ENCODE results near the gene FAM25G.
"Not testable (repeated sequence)": the region's sequence is repeated elsewhere in the genome, so short reads cannot be mapped to it uniquely, and the experiment has no call there.

- TF ChIP-seq, protein P1, sequence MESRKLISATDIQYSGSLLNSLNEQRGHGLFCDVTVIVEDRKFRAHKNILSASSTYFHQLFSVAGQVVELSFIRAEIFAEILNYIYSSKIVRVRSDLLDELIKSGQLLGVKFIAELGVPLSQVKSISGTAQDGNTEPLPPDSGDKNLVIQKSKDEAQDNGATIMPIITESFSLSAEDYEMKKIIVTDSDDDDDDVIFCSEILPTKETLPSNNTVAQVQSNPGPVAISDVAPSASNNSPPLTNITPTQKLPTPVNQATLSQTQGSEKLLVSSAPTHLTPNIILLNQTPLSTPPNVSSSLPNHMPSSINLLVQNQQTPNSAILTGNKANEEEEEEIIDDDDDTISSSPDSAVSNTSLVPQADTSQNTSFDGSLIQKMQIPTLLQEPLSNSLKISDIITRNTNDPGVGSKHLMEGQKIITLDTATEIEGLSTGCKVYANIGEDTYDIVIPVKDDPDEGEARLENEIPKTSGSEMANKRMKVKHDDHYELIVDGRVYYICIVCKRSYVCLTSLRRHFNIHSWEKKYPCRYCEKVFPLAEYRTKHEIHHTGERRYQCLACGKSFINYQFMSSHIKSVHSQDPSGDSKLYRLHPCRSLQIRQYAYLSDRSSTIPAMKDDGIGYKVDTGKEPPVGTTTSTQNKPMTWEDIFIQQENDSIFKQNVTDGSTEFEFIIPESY (IDR thresholded peaks at IDR 0.05; ENCODE audit: extremely low read depth, insufficient replicate concordance, low read length): not testable (repeated sequence)
- TF ChIP-seq, protein P2, sequence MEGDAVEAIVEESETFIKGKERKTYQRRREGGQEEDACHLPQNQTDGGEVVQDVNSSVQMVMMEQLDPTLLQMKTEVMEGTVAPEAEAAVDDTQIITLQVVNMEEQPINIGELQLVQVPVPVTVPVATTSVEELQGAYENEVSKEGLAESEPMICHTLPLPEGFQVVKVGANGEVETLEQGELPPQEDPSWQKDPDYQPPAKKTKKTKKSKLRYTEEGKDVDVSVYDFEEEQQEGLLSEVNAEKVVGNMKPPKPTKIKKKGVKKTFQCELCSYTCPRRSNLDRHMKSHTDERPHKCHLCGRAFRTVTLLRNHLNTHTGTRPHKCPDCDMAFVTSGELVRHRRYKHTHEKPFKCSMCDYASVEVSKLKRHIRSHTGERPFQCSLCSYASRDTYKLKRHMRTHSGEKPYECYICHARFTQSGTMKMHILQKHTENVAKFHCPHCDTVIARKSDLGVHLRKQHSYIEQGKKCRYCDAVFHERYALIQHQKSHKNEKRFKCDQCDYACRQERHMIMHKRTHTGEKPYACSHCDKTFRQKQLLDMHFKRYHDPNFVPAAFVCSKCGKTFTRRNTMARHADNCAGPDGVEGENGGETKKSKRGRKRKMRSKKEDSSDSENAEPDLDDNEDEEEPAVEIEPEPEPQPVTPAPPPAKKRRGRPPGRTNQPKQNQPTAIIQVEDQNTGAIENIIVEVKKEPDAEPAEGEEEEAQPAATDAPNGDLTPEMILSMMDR (IDR thresholded peaks at IDR 0.05 in 2 of 3, conservative IDR thresholded peaks at IDR 0.05 in 1 of 3; ENCODE audit: borderline replicate concordance in 1 of 3, insufficient read depth in 1 of 3, low read depth in 2 of 3, low read length in 2 of 3): not testable (repeated sequence)
- TF ChIP-seq SP1 (IDR thresholded peaks at IDR 0.05; ENCODE audit: low read depth); POLR2AphosphoS5 (IDR thresholded peaks at IDR 0.05; ENCODE audit: low read depth, low read length); YY1 (IDR thresholded peaks at IDR 0.05; ENCODE audit: extremely low read depth, insufficient replicate concordance, low read depth, low read length): not testable (repeated sequence)
- TF ChIP-seq, protein P3, sequence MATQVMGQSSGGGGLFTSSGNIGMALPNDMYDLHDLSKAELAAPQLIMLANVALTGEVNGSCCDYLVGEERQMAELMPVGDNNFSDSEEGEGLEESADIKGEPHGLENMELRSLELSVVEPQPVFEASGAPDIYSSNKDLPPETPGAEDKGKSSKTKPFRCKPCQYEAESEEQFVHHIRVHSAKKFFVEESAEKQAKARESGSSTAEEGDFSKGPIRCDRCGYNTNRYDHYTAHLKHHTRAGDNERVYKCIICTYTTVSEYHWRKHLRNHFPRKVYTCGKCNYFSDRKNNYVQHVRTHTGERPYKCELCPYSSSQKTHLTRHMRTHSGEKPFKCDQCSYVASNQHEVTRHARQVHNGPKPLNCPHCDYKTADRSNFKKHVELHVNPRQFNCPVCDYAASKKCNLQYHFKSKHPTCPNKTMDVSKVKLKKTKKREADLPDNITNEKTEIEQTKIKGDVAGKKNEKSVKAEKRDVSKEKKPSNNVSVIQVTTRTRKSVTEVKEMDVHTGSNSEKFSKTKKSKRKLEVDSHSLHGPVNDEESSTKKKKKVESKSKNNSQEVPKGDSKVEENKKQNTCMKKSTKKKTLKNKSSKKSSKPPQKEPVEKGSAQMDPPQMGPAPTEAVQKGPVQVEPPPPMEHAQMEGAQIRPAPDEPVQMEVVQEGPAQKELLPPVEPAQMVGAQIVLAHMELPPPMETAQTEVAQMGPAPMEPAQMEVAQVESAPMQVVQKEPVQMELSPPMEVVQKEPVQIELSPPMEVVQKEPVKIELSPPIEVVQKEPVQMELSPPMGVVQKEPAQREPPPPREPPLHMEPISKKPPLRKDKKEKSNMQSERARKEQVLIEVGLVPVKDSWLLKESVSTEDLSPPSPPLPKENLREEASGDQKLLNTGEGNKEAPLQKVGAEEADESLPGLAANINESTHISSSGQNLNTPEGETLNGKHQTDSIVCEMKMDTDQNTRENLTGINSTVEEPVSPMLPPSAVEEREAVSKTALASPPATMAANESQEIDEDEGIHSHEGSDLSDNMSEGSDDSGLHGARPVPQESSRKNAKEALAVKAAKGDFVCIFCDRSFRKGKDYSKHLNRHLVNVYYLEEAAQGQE (IDR thresholded peaks at IDR 0.05; ENCODE audit: low read depth): not testable (repeated sequence)
Observed at GRCh38 chr10:47536430-47536829, 44.9 kb upstream of the FAM25G start.
